ENCODE data around the gene TBL3.

DNA sequence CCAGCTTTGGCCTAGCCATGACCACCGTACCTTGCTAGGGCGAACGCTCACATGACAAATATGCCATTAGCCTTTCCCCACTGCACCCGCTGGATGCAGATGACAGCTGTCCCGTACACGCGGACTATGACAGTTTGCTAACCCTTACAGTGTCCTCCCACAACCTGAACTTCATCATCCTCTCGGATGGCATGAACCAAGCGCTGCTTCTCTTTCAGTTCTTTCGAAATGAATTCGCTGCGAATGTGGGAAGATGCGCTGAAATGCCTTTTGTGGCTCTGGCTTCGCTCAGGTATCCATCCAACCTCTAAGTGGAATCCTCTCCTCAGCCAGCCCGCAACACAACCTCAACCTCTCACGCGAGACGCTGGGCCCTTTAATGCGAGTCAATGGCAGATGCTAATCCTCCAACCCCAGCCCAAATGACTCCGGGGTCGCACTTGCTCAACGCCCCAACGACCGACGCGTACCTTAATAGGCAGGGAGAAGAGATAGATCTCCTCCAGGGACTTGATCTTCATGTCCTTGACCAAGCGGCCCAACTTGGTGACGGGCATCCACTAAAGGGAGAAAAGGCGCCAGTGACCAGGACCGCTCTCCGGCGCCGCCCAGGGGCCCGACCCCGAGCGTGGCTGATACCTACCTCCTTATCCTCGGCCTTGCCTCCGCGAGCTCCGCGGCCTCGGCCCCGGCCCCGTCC, 7.9 kb upstream of the TBL3 start:
- TF ChIP-seq, protein P1, sequence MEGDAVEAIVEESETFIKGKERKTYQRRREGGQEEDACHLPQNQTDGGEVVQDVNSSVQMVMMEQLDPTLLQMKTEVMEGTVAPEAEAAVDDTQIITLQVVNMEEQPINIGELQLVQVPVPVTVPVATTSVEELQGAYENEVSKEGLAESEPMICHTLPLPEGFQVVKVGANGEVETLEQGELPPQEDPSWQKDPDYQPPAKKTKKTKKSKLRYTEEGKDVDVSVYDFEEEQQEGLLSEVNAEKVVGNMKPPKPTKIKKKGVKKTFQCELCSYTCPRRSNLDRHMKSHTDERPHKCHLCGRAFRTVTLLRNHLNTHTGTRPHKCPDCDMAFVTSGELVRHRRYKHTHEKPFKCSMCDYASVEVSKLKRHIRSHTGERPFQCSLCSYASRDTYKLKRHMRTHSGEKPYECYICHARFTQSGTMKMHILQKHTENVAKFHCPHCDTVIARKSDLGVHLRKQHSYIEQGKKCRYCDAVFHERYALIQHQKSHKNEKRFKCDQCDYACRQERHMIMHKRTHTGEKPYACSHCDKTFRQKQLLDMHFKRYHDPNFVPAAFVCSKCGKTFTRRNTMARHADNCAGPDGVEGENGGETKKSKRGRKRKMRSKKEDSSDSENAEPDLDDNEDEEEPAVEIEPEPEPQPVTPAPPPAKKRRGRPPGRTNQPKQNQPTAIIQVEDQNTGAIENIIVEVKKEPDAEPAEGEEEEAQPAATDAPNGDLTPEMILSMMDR (IDR thresholded peaks at IDR 0.05): no peak
- no peak for TF ChIP-seq POLR2A (IDR thresholded peaks at IDR 0.05)
